GM12873 (cell line): ENCODE data around the gene BCDIN3D.

Experiments
- CTCF ChIP-seq: IDR thresholded peaks from 2 replicates; pipeline ENCODE4 v1.5.1; 2012; ENCODE audit warnings: low read depth, mild to moderate bottlenecking, moderate library complexity, low read length, control low read depth; ENCODE audit not compliant: insufficient read depth; ENCODE audit errors: missing control alignments

The BCDIN3D gene

GRCh38 chr12:49842519-49843352, at the start of gene BCDIN3D:
Gene BCDIN3D (minus strand): TSS chr12:49843106. CDS start chr12:49843087, 19 bp downstream.
- no peak for TF ChIP-seq CTCF

- no peak for TF ChIP-seq CTCF
These were observed 49.3 kb upstream of the BCDIN3D start for GRCh38 chr12:49892084-49892731.

GRCh38 chr12:49891476-49891875, 48.6 kb upstream of the BCDIN3D start:
- no peak for TF ChIP-seq CTCF

- TF ChIP-seq CTCF, result no peak
These were observed 48.1 kb upstream of the BCDIN3D start for GRCh38 chr12:49891012-49891411.

DNA sequence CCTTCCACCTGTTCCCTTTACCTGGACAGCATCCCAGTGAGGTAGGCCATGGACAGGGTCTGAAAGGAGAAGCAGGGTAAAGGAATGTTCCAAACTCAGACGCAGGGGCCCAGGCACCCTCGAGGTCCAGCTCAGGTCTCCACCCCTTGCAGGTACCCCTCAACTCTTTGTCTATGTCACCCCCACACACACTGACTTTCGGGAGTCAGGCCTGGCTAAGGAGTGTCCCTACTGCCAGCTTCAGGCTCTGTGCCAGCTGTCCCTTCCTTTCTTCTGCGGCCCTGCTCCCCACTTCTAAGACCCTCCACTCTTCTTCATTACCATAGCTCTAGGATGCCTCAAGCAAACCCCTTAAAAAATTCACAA, 47.2 kb upstream of the BCDIN3D start:
- TF ChIP-seq CTCF, result no peak

DNA sequence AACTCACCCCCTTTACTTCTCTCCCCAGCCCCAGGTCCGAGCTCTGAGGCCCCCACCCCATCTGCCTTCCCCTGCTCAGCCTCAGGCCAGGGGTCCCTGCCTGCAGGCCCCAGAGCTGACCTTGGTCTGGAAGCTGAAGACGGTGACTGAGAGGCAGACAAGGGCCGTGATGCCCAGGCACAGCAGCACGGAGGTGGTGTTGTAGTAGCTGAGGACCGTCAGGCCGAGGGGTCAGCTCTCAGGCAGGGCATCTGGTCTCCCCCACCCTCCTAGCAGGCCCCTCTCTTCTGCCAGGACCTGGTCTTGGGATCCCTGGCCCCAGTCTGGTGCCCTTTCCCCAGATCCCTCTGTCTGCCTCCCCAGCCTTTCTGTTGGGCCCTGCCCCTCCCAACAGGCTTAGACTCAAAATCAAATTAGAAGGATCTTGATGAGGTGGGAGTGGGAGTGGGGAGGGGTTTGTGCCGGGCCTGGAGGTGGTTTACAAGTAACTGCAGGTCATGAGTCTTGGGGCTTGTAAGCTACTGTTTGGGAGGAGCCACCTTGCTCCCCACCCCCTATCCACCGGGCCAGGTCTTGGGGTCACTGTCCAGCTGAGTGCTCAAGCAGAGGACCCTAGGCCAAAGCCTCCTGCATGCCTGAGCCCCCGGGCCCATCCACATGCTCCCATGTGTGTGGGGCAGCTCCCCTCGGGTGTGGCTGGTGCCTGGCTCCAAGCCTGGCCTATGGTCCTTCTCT, 46.6 kb upstream of the BCDIN3D start:
- TF ChIP-seq CTCF, result no peak
